Hepatocyte (in vitro differentiated cells): ENCODE results near the gene MDM2. TPM values are rescaled to one million over a fixed set of nuclear protein-coding genes. Genes with fewer than 3 reads are reported as not detected.

Experiments used
- DNase-seq: peaks from one replicate; pipeline ENCODE4 v3.0.0-alpha.2; 2016; ENCODE audit warnings: low spot score
- H2AFZ ChIP-seq: fragments of 200-600 bp; sonication (generic); 2 replicates; pipeline ENCODE4 v1.6.0; 2016; ENCODE audit warnings: antibody characterized with exemption, mild to moderate bottlenecking
- H3K27ac ChIP-seq: fragments of 200-600 bp; sonication (generic); 2 replicates; pipeline ENCODE4 v1.5.1; 2016; ENCODE audit warnings: mild to moderate bottlenecking
- H3K27me3 ChIP-seq: fragments of 200-600 bp; sonication (generic); 2 replicates; pipeline ENCODE4 v1.6.1; 2016
- H3K36me3 ChIP-seq: fragments of 200-600 bp; sonication (generic); replicated peaks from 2 replicates; pipeline ENCODE4 v1.5.1; 2016; ENCODE audit warnings: low read depth; ENCODE audit not compliant: insufficient read depth
- H3K4me1 ChIP-seq: fragments of 200-600 bp; sonication (generic); 2 replicates; pipeline ENCODE4 v1.5.1; 2016; ENCODE audit warnings: mild to moderate bottlenecking, moderate library complexity; ENCODE audit not compliant: insufficient read depth
- H3K4me2 ChIP-seq: fragments of 200-600 bp; sonication (generic); 2 replicates; pipeline ENCODE4 v1.6.0; 2016
- H3K4me3 ChIP-seq: fragments of 200-600 bp; sonication (generic); 2 replicates; pipeline ENCODE4 v1.5.1; 2016; ENCODE audit warnings: mild to moderate bottlenecking
- H3K79me2 ChIP-seq: fragments of 200-600 bp; sonication (generic); 2 replicates; pipeline ENCODE4 v1.6.0; 2017; ENCODE audit warnings: mild to moderate bottlenecking
- H3K9me2 ChIP-seq: fragments of 200-600 bp; sonication (generic); replicated peaks from 2 replicates; pipeline ENCODE4 v1.6.0; 2017; ENCODE audit warnings: mild to moderate bottlenecking; ENCODE audit not compliant: insufficient read depth
- H3K9me3 ChIP-seq: fragments of 200-600 bp; sonication (generic); 2 replicates; pipeline ENCODE4 v1.5.1; 2016; ENCODE audit warnings: low read depth, mild to moderate bottlenecking
- H4K20me1 ChIP-seq: fragments of 200-600 bp; sonication (generic); 2 replicates; pipeline ENCODE4 v1.6.0; 2016; ENCODE audit warnings: mild to moderate bottlenecking; ENCODE audit not compliant: insufficient read depth, poor library complexity, severe bottlenecking
- EZH2 ChIP-seq: fragments of 200-600 bp; sonication (generic); IDR thresholded peaks from 2 replicates; pipeline ENCODE4 v1.6.1; 2016; ENCODE audit warnings: antibody characterized with exemption, mild to moderate bottlenecking, borderline replicate concordance
- EZH2phosphoT487 ChIP-seq: fragments of 200-600 bp; sonication (generic); IDR thresholded peaks from one replicate; pipeline ENCODE4 v1.6.1; 2018; ENCODE audit warnings: antibody characterized with exemption, mild to moderate bottlenecking, low read depth, moderate library complexity; ENCODE audit not compliant: unreplicated experiment, severe bottlenecking
- WGBS: methylation state at CpG from one replicate; pipeline ENCODE4 v1.1.6; 2016; ENCODE audit warnings: low lambda C conversion rate; ENCODE audit errors: missing lambda C conversion rate; 5-methylcytosine and 5-hydroxymethylcytosine counted together
- polyA plus RNA-seq: library from polyadenylated mRNA; unstranded; fragments of >200 nt; fragmentation: Nextera tagmentation; extraction: Ambion mirVana; gene quantifications from 2 replicates; pipeline ENCODE4 v1.2.1, GENCODE V29; 2016
- total RNA-seq: library from RNA; depleted of rRNA; stranded (reverse); fragments of >200 nt; gene quantifications from 2 replicates; pipeline ENCODE4 v1.2.3, GENCODE V29; 2014
- TF ChIP-seq, protein P1 (sequence below): fragments of 200-600 bp; sonication (generic); IDR thresholded peaks from 2 replicates; pipeline ENCODE4 v1.5.1; 2016; ENCODE audit warnings: antibody characterized with exemption, mild to moderate bottlenecking; ENCODE audit not compliant: poor library complexity

MDM2 gene
- total and polyA plus RNA-seq, 2 experiments from 2014 or later = 42.0 to 77.4 TPM

DNA sequence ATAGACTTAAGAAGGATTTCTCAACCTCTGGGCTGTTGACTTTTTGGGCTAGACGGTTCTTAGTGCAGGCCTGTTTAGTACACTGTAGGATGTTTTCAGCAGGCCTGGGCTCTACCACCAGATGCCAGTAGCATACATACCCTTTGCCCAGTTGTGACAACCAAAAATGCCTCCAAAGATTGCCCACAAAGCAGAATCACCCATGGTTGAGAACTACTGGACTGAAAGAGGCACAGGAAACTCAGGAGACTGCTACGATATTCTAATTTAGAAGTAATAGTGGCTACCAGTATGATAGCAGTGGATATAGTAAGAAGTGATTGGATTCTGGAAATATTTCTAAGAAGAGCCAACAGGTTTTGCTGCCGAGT is 46.5 kb upstream of the MDM2 start:
- H3K4me1 ChIP-seq = no peaks in the 10 kb centered on the region
- no peak overlapping the region for H2AFZ ChIP-seq
- TF ChIP-seq EZH2phosphoT487 = no peak
- TF ChIP-seq, protein P1, sequence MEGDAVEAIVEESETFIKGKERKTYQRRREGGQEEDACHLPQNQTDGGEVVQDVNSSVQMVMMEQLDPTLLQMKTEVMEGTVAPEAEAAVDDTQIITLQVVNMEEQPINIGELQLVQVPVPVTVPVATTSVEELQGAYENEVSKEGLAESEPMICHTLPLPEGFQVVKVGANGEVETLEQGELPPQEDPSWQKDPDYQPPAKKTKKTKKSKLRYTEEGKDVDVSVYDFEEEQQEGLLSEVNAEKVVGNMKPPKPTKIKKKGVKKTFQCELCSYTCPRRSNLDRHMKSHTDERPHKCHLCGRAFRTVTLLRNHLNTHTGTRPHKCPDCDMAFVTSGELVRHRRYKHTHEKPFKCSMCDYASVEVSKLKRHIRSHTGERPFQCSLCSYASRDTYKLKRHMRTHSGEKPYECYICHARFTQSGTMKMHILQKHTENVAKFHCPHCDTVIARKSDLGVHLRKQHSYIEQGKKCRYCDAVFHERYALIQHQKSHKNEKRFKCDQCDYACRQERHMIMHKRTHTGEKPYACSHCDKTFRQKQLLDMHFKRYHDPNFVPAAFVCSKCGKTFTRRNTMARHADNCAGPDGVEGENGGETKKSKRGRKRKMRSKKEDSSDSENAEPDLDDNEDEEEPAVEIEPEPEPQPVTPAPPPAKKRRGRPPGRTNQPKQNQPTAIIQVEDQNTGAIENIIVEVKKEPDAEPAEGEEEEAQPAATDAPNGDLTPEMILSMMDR = no peak
- no peak for TF ChIP-seq EZH2
- H3K9me3 ChIP-seq = no peaks in the 10 kb centered on the region
- H3K9me2 ChIP-seq = no peaks in the 10 kb centered on the region
- DNase-seq = no peak
- H3K4me2 ChIP-seq = no peak overlapping the region
- H3K27ac ChIP-seq = no peak overlapping the region
- no peaks in the 10 kb centered on the region for H4K20me1 ChIP-seq
- H3K4me3 ChIP-seq = no peak overlapping the region
- no peaks in the 10 kb centered on the region for H3K27me3 ChIP-seq
- WGBS = 93% methylated on average over 3 of the region's 3 CpGs
- H3K36me3 ChIP-seq = no peaks in the 10 kb centered on the region
- H3K79me2 ChIP-seq = no peaks in the 10 kb centered on the region

- 88% methylated on average over 8 of the region's 8 CpGs for WGBS
- no peak for DNase-seq
- H3K79me2 ChIP-seq = no peaks in the 10 kb centered on the region
- TF ChIP-seq EZH2 = no peak
- no peak for TF ChIP-seq EZH2phosphoT487
- TF ChIP-seq, protein P1 = no peak
- H4K20me1 ChIP-seq = no peaks in the 10 kb centered on the region
- no peak overlapping the region for H2AFZ ChIP-seq
- no peak overlapping the region for H3K27ac ChIP-seq
- no peaks in the 10 kb centered on the region for H3K36me3 ChIP-seq
- H3K4me1 ChIP-seq = no peaks in the 10 kb centered on the region
- no peaks in the 10 kb centered on the region for H3K9me2 ChIP-seq
- H3K4me2 ChIP-seq = no peak overlapping the region
- H3K9me3 ChIP-seq = no peaks in the 10 kb centered on the region
- no peaks in the 10 kb centered on the region for H3K27me3 ChIP-seq
- no peak overlapping the region for H3K4me3 ChIP-seq
Observed at GRCh38 chr12:68761901-68762630, 45.9 kb upstream of the MDM2 start.

DNA sequence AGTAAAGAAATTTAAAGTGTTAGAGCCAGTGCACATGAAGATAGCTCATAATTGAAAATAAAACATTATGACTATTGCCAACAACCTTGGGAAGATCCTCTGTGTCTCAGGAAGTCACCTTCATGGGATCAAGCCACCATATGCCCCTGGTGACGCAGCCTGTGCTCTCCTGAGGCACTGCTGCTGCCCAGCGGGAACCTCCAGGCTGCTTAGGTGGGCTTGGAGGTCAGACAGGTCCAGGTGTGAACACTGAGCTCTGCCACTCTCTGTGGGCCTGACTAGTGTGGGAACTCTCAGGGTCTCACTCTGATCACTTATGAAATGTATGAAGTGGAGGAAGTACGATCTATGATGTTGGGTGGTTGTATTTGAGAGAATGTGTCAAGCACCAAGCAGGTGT is 45.3 kb upstream of the MDM2 start:
- WGBS = 96% methylated on average over 3 of the region's 3 CpGs
- TF ChIP-seq, protein P1 = no peak
- TF ChIP-seq EZH2 = no peak
- no peak for TF ChIP-seq EZH2phosphoT487

More for the DNA sequence above, 45.3 kb upstream of the MDM2 start:
- Histone ChIP-seq H4K20me1 (no peaks in the 10 kb centered on the region), H3K79me2 (no peaks in the 10 kb centered on the region), H3K4me3 (no peak overlapping the region), H3K9me3 (no peaks in the 10 kb centered on the region), H3K9me2 (no peaks in the 10 kb centered on the region), H3K4me1 (no peaks in the 10 kb centered on the region), H3K27me3 (no peaks in the 10 kb centered on the region), H2AFZ (no peak overlapping the region), H3K27ac (no peak overlapping the region), H3K4me2 (no peak overlapping the region), H3K36me3 (no peaks in the 10 kb centered on the region)
- no peak for DNase-seq
